ENCODE measurements around the gene NTM. TPM values are rescaled to one million over a fixed set of nuclear protein-coding genes. Genes with fewer than 3 reads are reported as not detected.

The NTM gene
- total RNA-seq, 2 donors from 2014 or later = 0.26 to 3.6 TPM

GRCh38 chr11:132008226-132008625, 637.8 kb downstream of the NTM start:
- H3K4me3 ChIP-seq = no peak overlapping the region
- DNase-seq (no peak), ATAC-seq (no peak)
- intact Hi-C loops (cut with DNase I) = no loop called here
- 25 to 39% methylated on average over 1 of the region's 1 CpG for WGBS, 2 donors
- no peak overlapping the region for H3K27ac ChIP-seq
- no peaks in the 10 kb centered on the region for H3K27me3 ChIP-seq
- H3K36me3 ChIP-seq (replicated peaks in 1 of 2; ENCODE audit: insufficient read depth in 1 of 2, low read depth in 2 of 2) = no peaks in the 10 kb centered on the region
- no peak for TF ChIP-seq CTCF (IDR thresholded peaks at IDR 0.05)
- TF ChIP-seq POLR2A (IDR thresholded peaks at IDR 0.05) = no peak
- no peaks in the 10 kb centered on the region for H3K9me3 ChIP-seq
- H3K4me1 ChIP-seq = no peaks in the 10 kb centered on the region

GRCh38 chr11:132008872-132009271, 638.5 kb downstream of the NTM start:
- H3K4me1 ChIP-seq = no peaks in the 10 kb centered on the region
- WGBS, 2 donors = 25 to 34% methylated on average over 4 of the region's 4 CpGs
- no peaks in the 10 kb centered on the region for H3K36me3 ChIP-seq (replicated peaks in 1 of 2; ENCODE audit: insufficient read depth in 1 of 2, low read depth in 2 of 2)
- no peak for ATAC-seq
- TF ChIP-seq CTCF (IDR thresholded peaks at IDR 0.05) = no peak
- no peak for TF ChIP-seq POLR2A (IDR thresholded peaks at IDR 0.05)
- H3K4me3 ChIP-seq = no peak overlapping the region
- no peaks in the 10 kb centered on the region for H3K9me3 ChIP-seq
- H3K27ac ChIP-seq = no peak overlapping the region
- no peaks in the 10 kb centered on the region for H3K27me3 ChIP-seq
- intact Hi-C loops (cut with DNase I) = no loop called here
- no peak for DNase-seq

GRCh38 chr11:132020001-132020400, 649.6 kb downstream of the NTM start:
- DNase-seq (no peak), ATAC-seq (no peak)
- Histone ChIP-seq H3K36me3 (replicated peaks in 1 of 2; ENCODE audit: insufficient read depth in 1 of 2, low read depth in 2 of 2) (no peaks in the 10 kb centered on the region), H3K9me3 (no peaks in the 10 kb centered on the region), H3K27me3 (no peaks in the 10 kb centered on the region), H3K4me1 (no peaks in the 10 kb centered on the region), H3K27ac (no peak overlapping the region), H3K4me3 (no peak overlapping the region)
- intact Hi-C loops (cut with DNase I) = no loop called here
- TF ChIP-seq POLR2A (IDR thresholded peaks at IDR 0.05) (no peak), CTCF (IDR thresholded peaks at IDR 0.05) (no peak)
- WGBS, 2 donors = 92 to 94% methylated on average over 1 of the region's 1 CpG

- ATAC-seq = no peak
- intact Hi-C loops (cut with DNase I) = no loop called here
- WGBS, 2 donors = 53 to 74% methylated on average over 5 of the region's 5 CpGs
- Histone ChIP-seq H3K4me3 (no peak overlapping the region), H3K27ac (no peak overlapping the region), H3K27me3 (no peaks in the 10 kb centered on the region), H3K36me3 (replicated peaks in 1 of 2; ENCODE audit: insufficient read depth in 1 of 2, low read depth in 2 of 2) (no peaks in the 10 kb centered on the region), H3K4me1 (no peaks in the 10 kb centered on the region), H3K9me3 (no peaks in the 10 kb centered on the region)
- DNase-seq = no peak
- TF ChIP-seq CTCF (IDR thresholded peaks at IDR 0.05) (no peak), POLR2A (IDR thresholded peaks at IDR 0.05) (no peak)
These were observed 651.9 kb downstream of the NTM start for GRCh38 chr11:132022285-132022684.

- intact Hi-C loops (cut with DNase I) = no loop called here
- 44 to 49% methylated on average over 6 of the region's 6 CpGs for WGBS, 2 donors
- no peak for ATAC-seq
These were observed 652.5 kb downstream of the NTM start for GRCh38 chr11:132022733-132023478.

More at GRCh38 chr11:132022733-132023478, 652.5 kb downstream of the NTM start:
- H3K4me3 ChIP-seq = no peak overlapping the region
- H3K36me3 ChIP-seq (replicated peaks in 1 of 2; ENCODE audit: insufficient read depth in 1 of 2, low read depth in 2 of 2) = no peaks in the 10 kb centered on the region
- DNase-seq = no peak
- H3K27me3 ChIP-seq = no peaks in the 10 kb centered on the region
- H3K9me3 ChIP-seq = no peaks in the 10 kb centered on the region
- no peak overlapping the region for H3K27ac ChIP-seq
- H3K4me1 ChIP-seq = no peaks in the 10 kb centered on the region
- TF ChIP-seq CTCF (IDR thresholded peaks at IDR 0.05) = no peak
- TF ChIP-seq POLR2A (IDR thresholded peaks at IDR 0.05) = no peak
